ENCODE results near the gene FAR1.

Gene FAR1

GRCh38 chr11:13669544-13670488, 1.3 kb downstream of the FAR1 start:
- DNase-seq (ENCODE audit: low read depth): no peak

GRCh38 chr11:13672576-13673210, 4.2 kb downstream of the FAR1 start:
- DNase-seq (ENCODE audit: low read depth): no peak

GRCh38 chr11:13674799-13675509, 6.5 kb downstream of the FAR1 start:
- DNase-seq (ENCODE audit: low read depth): no peak

GRCh38 chr11:13676576-13676975, 8.1 kb downstream of the FAR1 start:
- DNase-seq (ENCODE audit: low read depth): no peak

GRCh38 chr11:13679768-13680167, 11.3 kb downstream of the FAR1 start:
- DNase-seq (ENCODE audit: low read depth): no peak

GRCh38 chr11:13680501-13681264, 12.2 kb downstream of the FAR1 start:
- no peak for DNase-seq (ENCODE audit: low read depth)

GRCh38 chr11:13681446-13681845, 13.0 kb downstream of the FAR1 start:
- no peak for DNase-seq (ENCODE audit: low read depth)

GRCh38 chr11:13682212-13682611, 13.7 kb downstream of the FAR1 start:
- DNase-seq (ENCODE audit: low read depth): no peak

- no peak for DNase-seq (ENCODE audit: low read depth)
These were observed 17.1 kb downstream of the FAR1 start for GRCh38 chr11:13685461-13686108.

- DNase-seq (ENCODE audit: low read depth): no peak
These were observed 18.3 kb downstream of the FAR1 start for GRCh38 chr11:13686776-13687175.

GRCh38 chr11:13687271-13687670, 18.8 kb downstream of the FAR1 start:
- no peak for DNase-seq (ENCODE audit: low read depth)

- DNase-seq (ENCODE audit: low read depth): no peak
These were observed 22.9 kb downstream of the FAR1 start for GRCh38 chr11:13691286-13691899.

- no peak for DNase-seq (ENCODE audit: low read depth)
These were observed 23.7 kb downstream of the FAR1 start for GRCh38 chr11:13692172-13692571.

GRCh38 chr11:13694115-13694514, 25.6 kb downstream of the FAR1 start:
- no peak for DNase-seq (ENCODE audit: low read depth)

GRCh38 chr11:13695886-13696285, 27.4 kb downstream of the FAR1 start:
- DNase-seq (ENCODE audit: low read depth): no peak

GRCh38 chr11:13697710-13698109, 29.2 kb downstream of the FAR1 start:
- no peak for DNase-seq (ENCODE audit: low read depth)

GRCh38 chr11:13698132-13698531, 29.7 kb downstream of the FAR1 start:
- DNase-seq (ENCODE audit: low read depth): no peak

- DNase-seq (ENCODE audit: low read depth): no peak
These were observed 30.6 kb downstream of the FAR1 start for GRCh38 chr11:13699041-13699440.

- DNase-seq (ENCODE audit: low read depth): no peak
These were observed 31.4 kb downstream of the FAR1 start for GRCh38 chr11:13699870-13700269.

- DNase-seq (ENCODE audit: low read depth): no peak
These were observed 33.0 kb downstream of the FAR1 start for GRCh38 chr11:13701506-13701905.

- no peak for DNase-seq (ENCODE audit: low read depth)
These were observed 33.6 kb downstream of the FAR1 start for GRCh38 chr11:13702071-13702470.
